ENCODE results near the gene KIAA1328. TPM values are rescaled to one million over a fixed set of nuclear protein-coding genes. Genes with fewer than 3 reads are reported as not detected.
A peak's percentile ranks its signal among the peaks of the same experiment; 100 is the strongest.

The KIAA1328 gene
- polyA plus RNA-seq, 1 donor from 2014 or later: 8.5 TPM

DNA sequence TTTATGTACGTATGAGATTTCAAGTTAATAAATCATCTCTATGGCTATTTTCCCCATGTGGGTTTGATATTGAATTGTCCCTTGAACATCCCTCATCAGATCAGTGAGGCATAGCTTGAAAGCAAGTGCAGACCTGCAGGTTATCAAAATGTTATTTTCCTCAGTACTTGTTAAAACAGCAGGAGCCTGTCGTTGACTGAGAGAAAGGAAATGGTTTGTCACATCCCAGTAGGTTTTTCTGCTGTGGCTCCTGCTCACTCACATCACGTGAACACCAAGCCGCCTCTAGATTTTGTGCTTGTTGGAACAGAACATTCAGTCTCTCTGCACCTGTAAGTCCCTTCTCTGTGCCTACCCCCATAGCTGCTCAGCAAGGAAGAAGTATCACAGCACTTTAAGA is 396.4 kb downstream of the KIAA1328 start:
- H3K79me2 ChIP-seq (replicated peaks; ENCODE audit: insufficient read depth, low read length): no peaks in the 10 kb centered on the region
- H3K9me2 ChIP-seq (ENCODE audit: insufficient read depth, low read length): no peaks in the 10 kb centered on the region
- no peak overlapping the region for H3K9ac ChIP-seq (ENCODE audit: low read length)
- H3K27me3 ChIP-seq (ENCODE audit: insufficient read depth, low read depth, low read length): no peaks in the 10 kb centered on the region
- no peak overlapping the region for H3K27ac ChIP-seq (ENCODE audit: low read length)
- H3K4me2 ChIP-seq (ENCODE audit: low read length): no peak overlapping the region
- no peaks in the 10 kb centered on the region for H4K20me1 ChIP-seq (ENCODE audit: insufficient read depth)
- H3F3A ChIP-seq (ENCODE audit: insufficient read depth, low read length, poor library complexity, severe bottlenecking): no peaks in the 10 kb centered on the region
- no peak overlapping the region for H2AFZ ChIP-seq (ENCODE audit: low read depth, low read length)
- H3K9me3 ChIP-seq (ENCODE audit: low read length): no peaks in the 10 kb centered on the region
- TF ChIP-seq POLR2AphosphoS5 (IDR thresholded peaks at IDR 0.05): peak; percentile 51
- TF ChIP-seq SMC3 (conservative IDR thresholded peaks at IDR 0.05; ENCODE audit: poor library complexity): no peak
- no peak overlapping the region for H3K4me3 ChIP-seq (ENCODE audit: low read length)
- H3K36me3 ChIP-seq (ENCODE audit: insufficient read depth, low read length): no peaks in the 10 kb centered on the region

- TF ChIP-seq SMC3 (conservative IDR thresholded peaks at IDR 0.05; ENCODE audit: poor library complexity) (no peak), TAF1 (IDR thresholded peaks at IDR 0.05; ENCODE audit: low read depth) (no peak), REST (IDR thresholded peaks at IDR 0.05; ENCODE audit: borderline replicate concordance) (no peak), RAD21 (conservative IDR thresholded peaks at IDR 0.05) (no peak), EP300 (conservative IDR thresholded peaks at IDR 0.05; ENCODE audit: poor library complexity, severe bottlenecking) (no peak)
- no peak overlapping the region for H3K9ac ChIP-seq (ENCODE audit: low read length)
- H3K9me3 ChIP-seq (ENCODE audit: low read length): no peaks in the 10 kb centered on the region
- no peaks in the 10 kb centered on the region for H3K9me2 ChIP-seq (ENCODE audit: insufficient read depth, low read length)
- no peaks in the 10 kb centered on the region for H3F3A ChIP-seq (ENCODE audit: insufficient read depth, low read length, poor library complexity, severe bottlenecking)
- H4K20me1 ChIP-seq (ENCODE audit: insufficient read depth): no peaks in the 10 kb centered on the region
- H3K27ac ChIP-seq (ENCODE audit: low read length): no peak overlapping the region
- no peak overlapping the region for H3K4me2 ChIP-seq (ENCODE audit: low read length)
- no peak overlapping the region for H3K4me3 ChIP-seq (ENCODE audit: low read length)
- H3K79me2 ChIP-seq (replicated peaks; ENCODE audit: insufficient read depth, low read length): no peaks in the 10 kb centered on the region
- no peaks in the 10 kb centered on the region for H3K36me3 ChIP-seq (ENCODE audit: insufficient read depth, low read length)
- no peak overlapping the region for H2AFZ ChIP-seq (ENCODE audit: low read depth, low read length)
- no peaks in the 10 kb centered on the region for H3K27me3 ChIP-seq (ENCODE audit: insufficient read depth, low read depth, low read length)
These were observed 401.8 kb downstream of the KIAA1328 start for GRCh38 chr18:37230768-37231167.

GRCh38 chr18:37231251-37231650 is 402.3 kb downstream of the KIAA1328 start:
- H3K9me2 ChIP-seq (ENCODE audit: insufficient read depth, low read length): no peaks in the 10 kb centered on the region
- H3K27ac ChIP-seq (ENCODE audit: low read length): no peak overlapping the region
- no peak overlapping the region for H2AFZ ChIP-seq (ENCODE audit: low read depth, low read length)
- H4K20me1 ChIP-seq (ENCODE audit: insufficient read depth): no peaks in the 10 kb centered on the region
- no peak overlapping the region for H3K4me2 ChIP-seq (ENCODE audit: low read length)
- no peaks in the 10 kb centered on the region for H3K9me3 ChIP-seq (ENCODE audit: low read length)
- H3K79me2 ChIP-seq (replicated peaks; ENCODE audit: insufficient read depth, low read length): no peaks in the 10 kb centered on the region
- no peak overlapping the region for H3K4me3 ChIP-seq (ENCODE audit: low read length)
- no peak for TF ChIP-seq REST (IDR thresholded peaks at IDR 0.05; ENCODE audit: borderline replicate concordance)
- no peak for TF ChIP-seq TAF1 (IDR thresholded peaks at IDR 0.05; ENCODE audit: low read depth)
- TF ChIP-seq SMC3 (conservative IDR thresholded peaks at IDR 0.05; ENCODE audit: poor library complexity): no peak
- no peak for TF ChIP-seq POLR2AphosphoS5 (IDR thresholded peaks at IDR 0.05)
- no peak for TF ChIP-seq EP300 (conservative IDR thresholded peaks at IDR 0.05; ENCODE audit: poor library complexity, severe bottlenecking)
- no peak for TF ChIP-seq MXI1 (conservative IDR thresholded peaks at IDR 0.05; ENCODE audit: poor library complexity, severe bottlenecking)
- TF ChIP-seq EZH2 (IDR thresholded peaks at IDR 0.05; ENCODE audit: borderline replicate concordance, insufficient read depth, low read length, poor library complexity, severe bottlenecking): no peak
- no peak for TF ChIP-seq RAD21 (conservative IDR thresholded peaks at IDR 0.05)
- TF ChIP-seq CTCF (IDR thresholded peaks at IDR 0.05; ENCODE audit: poor library complexity, severe bottlenecking): no peak
- H3K9ac ChIP-seq (ENCODE audit: low read length): no peak overlapping the region
- H3K36me3 ChIP-seq (ENCODE audit: insufficient read depth, low read length): no peaks in the 10 kb centered on the region
- H3K27me3 ChIP-seq (ENCODE audit: insufficient read depth, low read depth, low read length): no peaks in the 10 kb centered on the region
- no peaks in the 10 kb centered on the region for H3F3A ChIP-seq (ENCODE audit: insufficient read depth, low read length, poor library complexity, severe bottlenecking)

Data from neural cell (in vitro differentiated cells).